Activated naive CD4-positive, alpha-beta T cell treated with anti-CD3 and anti-CD28 coated beads for 36 hours (primary cell): ENCODE results near the gene MYOCD. TPM values are rescaled to one million over a fixed set of nuclear protein-coding genes. Genes with fewer than 3 reads are reported as not detected.

Experiments used
- CTCF ChIA-PET: fragments of 350-600 bp; sonication (Branson Sonifier 250); formaldehyde crosslinking; loops from one replicate; lab custom pipeline; 2021; ENCODE audit warnings: antibody characterized with exemption; lab: Charles Lee
- DNase-seq: peaks from one replicate; pipeline ENCODE4 v3.0.0-alpha.2; 2020
- H3K27ac Mint-ChIP-seq: one replicate; pipeline ENCODE4 v1.8.0; 2021; ENCODE audit warnings: mild to moderate bottlenecking, mixed read lengths
- H3K27me3 Mint-ChIP-seq: one replicate; pipeline ENCODE4 v1.8.0; 2021; ENCODE audit warnings: low read depth, mixed read lengths
- H3K36me3 Mint-ChIP-seq: one replicate; pipeline ENCODE4 v1.8.0; 2021; ENCODE audit warnings: low read depth, mixed read lengths
- H3K4me1 Mint-ChIP-seq: one replicate; pipeline ENCODE4 v1.8.0; 2021; ENCODE audit warnings: low read depth, mixed read lengths
- H3K4me3 Mint-ChIP-seq: one replicate; pipeline ENCODE4 v1.8.0; 2021; ENCODE audit warnings: mild to moderate bottlenecking, moderate library complexity, mixed read lengths
- H3K9me3 Mint-ChIP-seq: one replicate; pipeline ENCODE4 v1.8.0; 2021; ENCODE audit warnings: mixed read lengths
- intact Hi-C: fragments of 100-400 bp; cut with micrococcal nuclease; formaldehyde crosslinking; loops from one replicate; pipeline ENCODE4 v1.15.1; 2023
- total RNA-seq, 2 experiments: library from RNA; stranded (reverse); gene quantifications; one replicate each; pipeline ENCODE4 v1.2.3, GENCODE V29; 2021

MYOCD gene
- total RNA-seq, 2 experiments from 2014 or later: not detected

DNA sequence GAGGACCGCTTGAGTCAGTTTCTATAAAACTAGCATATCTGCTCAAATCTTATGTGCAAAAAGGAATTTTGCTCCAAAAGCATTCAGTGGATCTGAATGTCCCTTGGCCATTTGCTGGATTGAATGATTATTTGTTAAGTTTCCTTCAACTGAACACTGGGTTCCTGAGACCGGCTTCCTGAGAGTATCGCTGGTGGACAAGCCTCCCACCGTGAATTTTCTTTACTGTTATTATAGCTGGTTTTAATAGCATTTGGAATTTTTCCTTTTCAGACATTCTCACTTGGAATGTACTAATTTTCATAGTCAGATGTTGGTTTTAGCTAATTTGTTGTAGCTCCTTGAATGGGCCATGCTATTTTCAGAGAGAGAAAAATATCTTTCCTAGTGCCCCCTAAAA, 9.8 kb upstream of the MYOCD start:
- no peak overlapping the region for H3K27ac Mint-ChIP-seq
- intact Hi-C loops: no loop called here
- no peak for DNase-seq
- CTCF ChIA-PET: no interaction called here
- no peaks in the 10 kb centered on the region for H3K27me3 Mint-ChIP-seq
- H3K4me1 Mint-ChIP-seq: no peaks in the 10 kb centered on the region
- no peak overlapping the region for H3K4me3 Mint-ChIP-seq
- no peaks in the 10 kb centered on the region for H3K9me3 Mint-ChIP-seq
- H3K36me3 Mint-ChIP-seq: no peaks in the 10 kb centered on the region

DNA sequence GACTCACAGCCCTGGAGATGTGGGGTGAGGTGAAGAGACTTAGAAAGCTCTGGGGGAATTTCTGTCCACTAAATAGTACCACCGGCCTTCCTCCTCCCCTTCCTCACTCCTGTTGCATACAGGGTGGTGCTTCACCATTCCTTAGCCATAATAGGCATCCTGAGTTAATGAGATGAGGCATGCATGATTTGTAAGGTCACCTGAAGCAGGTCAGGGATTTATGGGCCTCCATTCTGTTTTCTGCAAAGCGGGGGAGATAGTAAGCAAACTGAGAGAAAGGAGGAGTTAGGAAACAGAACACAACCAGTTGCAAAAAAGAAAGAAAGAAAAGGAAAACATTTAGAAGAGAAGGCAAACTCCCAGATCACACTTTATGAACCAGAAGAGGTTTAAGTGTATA, 9.3 kb upstream of the MYOCD start:
- no peaks in the 10 kb centered on the region for H3K36me3 Mint-ChIP-seq
- H3K27me3 Mint-ChIP-seq: no peaks in the 10 kb centered on the region
- CTCF ChIA-PET: no interaction called here
- intact Hi-C loops: no loop called here
- no peak overlapping the region for H3K27ac Mint-ChIP-seq
- H3K4me3 Mint-ChIP-seq: no peak overlapping the region
- H3K4me1 Mint-ChIP-seq: no peaks in the 10 kb centered on the region
- DNase-seq: no peak
- no peaks in the 10 kb centered on the region for H3K9me3 Mint-ChIP-seq

DNA sequence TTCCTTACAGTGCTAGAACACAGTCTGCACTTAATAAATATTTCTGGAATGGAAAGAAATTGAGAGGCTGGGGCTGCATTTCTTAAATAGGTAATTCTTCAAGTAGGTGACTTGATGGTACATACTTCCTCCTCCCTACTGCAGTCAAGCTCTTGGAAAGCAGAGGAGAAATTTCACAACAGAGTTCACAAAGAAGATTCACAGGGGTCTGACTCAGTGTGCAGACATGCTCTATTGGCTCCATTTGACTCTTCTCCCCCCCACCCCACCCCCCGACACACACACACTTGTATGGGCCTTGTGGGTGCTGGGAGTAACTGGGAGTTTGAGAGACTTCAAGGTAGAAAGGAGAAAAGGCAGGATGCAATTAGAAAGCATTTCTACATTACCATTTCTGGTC, 6.2 kb upstream of the MYOCD start:
- Mint-ChIP-seq H3K27me3 (peaks cover 14% of the 10 kb centered on the region), H3K36me3 (no peaks in the 10 kb centered on the region), H3K4me3 (no peak overlapping the region), H3K27ac (no peak overlapping the region), H3K4me1 (no peaks in the 10 kb centered on the region), H3K9me3 (no peaks in the 10 kb centered on the region)
- DNase-seq: no peak
- intact Hi-C loops: no loop called here
- CTCF ChIA-PET: no interaction called here

DNA sequence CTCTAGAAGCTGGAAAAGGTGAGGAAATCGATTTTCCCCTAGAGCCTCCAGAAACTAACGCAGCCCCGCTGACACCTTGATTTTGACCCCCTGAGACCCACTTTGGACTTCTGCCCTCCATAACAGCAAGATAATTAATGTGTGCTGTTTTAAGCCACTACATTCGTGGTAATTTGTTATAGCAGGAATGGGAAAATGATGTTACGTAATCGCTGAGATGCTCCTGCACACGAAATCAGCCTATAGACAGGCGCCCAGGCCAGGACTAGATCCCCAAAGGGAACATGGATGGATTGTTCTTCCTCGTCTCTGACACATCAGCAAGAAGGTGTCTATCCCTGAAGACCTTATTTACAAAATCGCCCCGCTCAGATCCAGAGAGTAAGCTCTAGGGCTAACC, 1.4 kb upstream of the MYOCD start:
- intact Hi-C loops: no loop called here
- DNase-seq: no peak
- no peaks in the 10 kb centered on the region for H3K9me3 Mint-ChIP-seq
- peaks cover 43% of the 10 kb centered on the region for H3K27me3 Mint-ChIP-seq
- H3K4me1 Mint-ChIP-seq: no peaks in the 10 kb centered on the region
- H3K36me3 Mint-ChIP-seq: no peaks in the 10 kb centered on the region
- H3K27ac Mint-ChIP-seq: no peak overlapping the region
- CTCF ChIA-PET: no interaction called here
- H3K4me3 Mint-ChIP-seq: no peak overlapping the region

DNA sequence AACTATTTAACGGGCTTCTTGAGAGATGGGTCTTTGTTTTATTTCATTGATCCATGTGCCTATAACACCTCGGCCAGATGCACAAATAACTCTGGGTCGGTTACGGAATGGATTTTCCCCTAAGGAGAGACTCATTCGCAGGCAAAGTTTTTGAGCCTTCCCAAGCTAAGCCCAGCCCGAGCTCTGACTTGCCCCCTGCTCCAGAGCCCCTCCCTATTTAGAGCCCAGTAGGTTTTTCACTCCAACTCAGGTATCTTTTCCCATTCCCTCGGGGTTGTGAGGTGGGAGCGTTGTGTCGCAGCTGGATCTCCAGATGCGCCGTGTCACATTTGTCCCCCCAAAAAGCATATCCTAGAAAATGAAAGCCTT, 812 bp upstream of the MYOCD start:
- H3K27me3 Mint-ChIP-seq: peaks cover 46% of the 10 kb centered on the region
- intact Hi-C loops: no loop called here
- H3K4me3 Mint-ChIP-seq: no peak overlapping the region
- H3K9me3 Mint-ChIP-seq: no peaks in the 10 kb centered on the region
- H3K27ac Mint-ChIP-seq: no peak overlapping the region
- CTCF ChIA-PET: no interaction called here
- DNase-seq: no peak
- H3K4me1 Mint-ChIP-seq: no peaks in the 10 kb centered on the region
- H3K36me3 Mint-ChIP-seq: no peaks in the 10 kb centered on the region

DNA sequence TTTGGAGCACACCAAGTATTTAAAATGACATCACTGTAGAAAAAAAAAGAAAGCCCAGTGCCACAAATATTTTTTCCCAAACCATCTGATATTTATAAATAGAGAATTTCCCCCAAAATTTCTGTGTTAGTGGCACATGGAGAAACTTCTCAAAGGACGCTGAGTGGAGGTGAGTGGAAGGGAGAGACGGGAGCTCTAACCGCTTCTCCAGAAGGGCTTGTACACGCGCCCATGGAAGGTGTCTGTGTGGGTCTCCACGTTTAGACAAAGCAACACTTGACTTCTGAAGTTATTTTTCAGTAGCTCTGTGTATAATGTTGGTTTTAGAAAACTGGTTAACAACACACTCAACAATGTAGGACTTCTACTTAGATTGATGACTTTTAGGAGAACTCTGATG, 1.0 kb downstream of the MYOCD start:
- no peak for DNase-seq
- peaks cover 46% of the 10 kb centered on the region for H3K27me3 Mint-ChIP-seq
- intact Hi-C loops: loop anchor here (1.0 kb wide), 1 partner anchor 410 kb away; no protein-coding TSS in a partner anchor
- H3K4me1 Mint-ChIP-seq: no peaks in the 10 kb centered on the region
- CTCF ChIA-PET: no interaction called here
- no peaks in the 10 kb centered on the region for H3K36me3 Mint-ChIP-seq
- H3K27ac Mint-ChIP-seq: no peak overlapping the region
- no peak overlapping the region for H3K4me3 Mint-ChIP-seq
- H3K9me3 Mint-ChIP-seq: no peaks in the 10 kb centered on the region

DNA sequence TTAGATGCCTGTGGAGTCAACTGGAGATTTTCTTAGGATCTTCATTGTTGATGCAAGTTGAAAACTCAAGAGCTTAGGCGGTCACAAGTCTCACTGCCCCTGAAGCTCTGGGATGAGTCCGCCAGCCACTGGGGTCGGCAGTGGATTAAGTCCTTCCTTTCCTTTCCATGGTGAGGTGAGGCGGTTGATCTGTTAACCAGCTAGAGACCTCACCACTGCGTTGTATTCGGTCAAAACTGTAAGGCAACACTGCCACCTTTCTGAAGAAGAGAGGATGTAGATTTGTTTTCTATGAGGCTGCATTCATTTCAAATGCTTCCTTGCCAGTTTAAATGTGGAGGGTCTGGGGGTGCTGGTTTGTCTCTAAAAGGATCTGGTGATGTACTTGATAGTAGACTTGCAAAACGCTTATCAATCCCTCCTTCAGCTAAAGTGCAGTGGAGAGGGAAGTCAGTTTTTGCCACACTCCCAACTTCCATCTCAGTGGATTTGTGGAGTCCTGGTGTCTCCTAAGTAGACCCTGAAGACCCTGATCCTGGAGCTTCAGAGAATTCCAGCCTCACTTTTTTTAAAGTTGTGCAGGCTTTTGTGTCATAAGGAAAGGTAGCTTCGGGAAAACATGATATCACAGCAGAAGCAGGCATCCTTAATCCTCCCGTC, 1.7 kb downstream of the MYOCD start:
- H3K9me3 Mint-ChIP-seq: no peaks in the 10 kb centered on the region
- CTCF ChIA-PET: no interaction called here
- DNase-seq: no peak
- H3K4me1 Mint-ChIP-seq: no peaks in the 10 kb centered on the region
- no peak overlapping the region for H3K27ac Mint-ChIP-seq
- no peaks in the 10 kb centered on the region for H3K36me3 Mint-ChIP-seq
- H3K27me3 Mint-ChIP-seq: peaks cover 41% of the 10 kb centered on the region
- intact Hi-C loops: loop anchor here (1.0 kb wide), 1 partner anchor 411 kb away; no protein-coding TSS in a partner anchor
- no peak overlapping the region for H3K4me3 Mint-ChIP-seq

DNA sequence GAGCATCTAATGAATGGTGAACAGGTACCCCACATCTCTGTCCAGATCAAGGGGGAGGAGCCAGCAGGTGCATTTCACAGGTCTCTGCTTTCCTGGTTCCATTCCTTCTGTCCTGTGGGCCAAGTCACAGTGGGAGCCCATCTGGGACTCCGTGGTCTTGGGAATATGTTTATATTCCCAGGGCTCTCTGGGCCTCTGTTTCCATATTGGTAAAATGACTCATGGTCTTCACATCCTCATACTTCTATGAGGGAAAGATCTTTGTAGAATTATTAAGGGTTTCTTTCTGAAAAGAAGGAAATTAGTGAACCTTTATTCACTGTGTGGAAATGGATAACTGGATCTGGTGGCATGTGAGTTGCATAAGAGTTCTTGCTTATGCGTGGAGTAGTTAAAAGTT, 6.2 kb downstream of the MYOCD start:
- intact Hi-C loops: no loop called here
- H3K4me3 Mint-ChIP-seq: no peak overlapping the region
- H3K36me3 Mint-ChIP-seq: no peaks in the 10 kb centered on the region
- no peak for DNase-seq
- no peaks in the 10 kb centered on the region for H3K4me1 Mint-ChIP-seq
- CTCF ChIA-PET: no interaction called here
- no peak overlapping the region for H3K27ac Mint-ChIP-seq
- peaks cover 14% of the 10 kb centered on the region for H3K27me3 Mint-ChIP-seq
- H3K9me3 Mint-ChIP-seq: no peaks in the 10 kb centered on the region

DNA sequence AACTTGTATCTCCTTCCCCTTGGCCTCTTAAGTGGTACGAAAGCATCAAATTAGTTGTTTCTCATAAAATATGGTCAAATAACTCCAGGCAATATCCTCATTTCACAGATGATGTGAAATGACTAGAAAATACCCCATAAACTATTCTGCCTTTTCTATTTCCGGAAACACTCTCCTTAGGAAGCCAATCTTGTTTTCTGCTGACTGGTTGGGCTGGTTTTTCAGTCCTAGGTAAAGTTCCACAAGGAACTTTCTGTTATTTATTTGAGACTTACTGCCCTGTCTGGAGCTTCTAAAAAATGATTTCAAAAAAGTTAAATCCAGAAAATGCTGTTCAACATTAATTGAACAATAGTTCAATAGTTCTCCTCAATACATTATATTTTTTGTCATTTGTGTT, 7.3 kb downstream of the MYOCD start:
- intact Hi-C loops: no loop called here
- H3K4me1 Mint-ChIP-seq: no peaks in the 10 kb centered on the region
- H3K27me3 Mint-ChIP-seq: peaks cover 11% of the 10 kb centered on the region
- no peaks in the 10 kb centered on the region for H3K9me3 Mint-ChIP-seq
- no peak overlapping the region for H3K4me3 Mint-ChIP-seq
- no peak for DNase-seq
- H3K27ac Mint-ChIP-seq: no peak overlapping the region
- no peaks in the 10 kb centered on the region for H3K36me3 Mint-ChIP-seq
- CTCF ChIA-PET: no interaction called here

DNA sequence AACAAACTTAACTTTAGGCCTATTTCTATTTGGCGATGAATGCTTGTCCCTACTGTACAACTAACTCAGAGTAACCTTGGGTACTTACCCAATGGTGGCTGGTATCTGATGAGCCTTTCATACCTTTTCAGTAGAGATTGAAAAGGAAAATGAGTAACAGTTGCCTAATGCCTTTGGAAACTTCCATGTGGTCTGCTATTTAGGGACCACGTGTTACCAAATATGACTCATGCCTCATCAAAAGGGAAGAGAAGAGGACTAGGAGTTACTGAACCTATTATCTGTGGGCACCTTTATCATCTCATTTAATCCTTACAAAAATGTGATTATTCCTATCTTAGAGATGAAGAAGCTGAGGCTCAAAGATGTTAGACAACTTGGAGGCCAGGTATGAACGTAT, 8.1 kb downstream of the MYOCD start:
- DNase-seq: no peak
- Mint-ChIP-seq H3K9me3 (no peaks in the 10 kb centered on the region), H3K4me1 (no peaks in the 10 kb centered on the region), H3K27me3 (peaks cover 8% of the 10 kb centered on the region), H3K27ac (no peak overlapping the region), H3K4me3 (no peak overlapping the region), H3K36me3 (no peaks in the 10 kb centered on the region)
- CTCF ChIA-PET: no interaction called here
- intact Hi-C loops: no loop called here

DNA sequence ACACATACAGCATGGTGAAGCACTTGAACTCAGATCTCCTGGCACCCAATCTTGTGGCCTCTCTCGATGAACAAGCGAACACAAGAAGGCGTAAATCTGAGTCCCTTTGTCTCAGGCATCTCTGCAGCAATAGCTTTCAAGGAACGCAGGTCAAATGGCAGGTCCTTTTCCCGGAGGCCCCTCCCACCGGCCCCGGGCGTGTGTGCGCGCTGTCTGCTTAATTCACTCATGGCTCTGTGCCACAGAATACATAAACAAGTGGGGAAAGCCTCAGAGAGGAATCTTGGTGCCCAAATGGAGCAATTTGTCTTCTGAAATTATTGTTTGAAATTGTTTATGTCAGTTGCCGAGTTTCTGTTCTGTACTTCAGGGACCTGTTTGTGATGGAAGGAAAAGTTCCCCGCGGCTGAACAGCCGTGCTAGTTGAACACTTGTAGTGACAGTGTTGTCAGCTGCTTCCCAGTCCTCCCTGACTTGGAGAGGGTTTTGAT, 14.8 kb downstream of the MYOCD start:
- Mint-ChIP-seq H3K9me3 (no peaks in the 10 kb centered on the region), H3K36me3 (no peaks in the 10 kb centered on the region), H3K4me1 (no peaks in the 10 kb centered on the region), H3K4me3 (no peak overlapping the region), H3K27ac (no peak overlapping the region), H3K27me3 (no peaks in the 10 kb centered on the region)
- CTCF ChIA-PET: no interaction called here
- intact Hi-C loops: no loop called here
- DNase-seq: no peak

DNA sequence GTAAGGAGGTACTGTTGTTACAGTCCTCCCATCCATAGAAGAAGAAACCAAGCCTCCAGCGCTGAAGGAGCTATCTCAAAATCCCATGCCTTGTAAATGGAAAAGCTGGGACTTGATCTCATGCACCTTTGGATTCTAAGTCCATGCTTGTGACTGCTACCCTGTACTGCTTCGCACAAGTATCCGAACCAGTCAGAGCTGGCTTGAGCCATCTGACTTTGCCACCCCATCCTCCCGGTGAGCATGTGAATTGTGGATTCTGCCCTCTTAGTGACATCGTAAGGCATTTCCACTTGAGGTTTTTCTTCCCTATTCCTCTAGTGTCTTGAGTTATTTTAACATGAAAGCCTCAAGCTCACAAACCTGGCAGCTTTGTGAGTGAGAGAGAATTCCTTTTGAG, 15.3 kb downstream of the MYOCD start:
- intact Hi-C loops: no loop called here
- CTCF ChIA-PET: no interaction called here
- Mint-ChIP-seq H3K4me1 (no peaks in the 10 kb centered on the region), H3K9me3 (no peaks in the 10 kb centered on the region), H3K27ac (no peak overlapping the region), H3K4me3 (no peak overlapping the region), H3K36me3 (no peaks in the 10 kb centered on the region), H3K27me3 (no peaks in the 10 kb centered on the region)
- DNase-seq: no peak

DNA sequence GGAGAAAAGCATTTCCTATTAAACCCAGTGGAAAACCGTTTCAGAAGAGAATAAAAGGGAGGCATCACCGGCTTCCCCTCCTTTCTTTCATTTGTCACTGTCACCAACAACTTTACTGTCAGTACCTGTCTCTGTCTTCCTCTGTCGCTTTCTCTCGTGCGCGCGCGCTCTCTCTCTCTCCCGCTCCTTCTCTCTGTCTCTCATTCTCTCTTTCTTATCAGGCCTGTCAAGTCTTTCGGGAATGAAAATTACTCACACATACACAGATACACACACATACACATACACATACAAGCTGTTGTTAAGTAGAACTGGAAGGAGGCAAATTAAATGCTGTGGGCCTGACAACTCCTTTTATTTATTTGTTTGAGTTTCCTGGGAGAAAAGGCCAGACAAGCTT, 17.6 kb downstream of the MYOCD start:
- H3K27ac Mint-ChIP-seq: no peak overlapping the region
- intact Hi-C loops: no loop called here
- no peaks in the 10 kb centered on the region for H3K9me3 Mint-ChIP-seq
- H3K36me3 Mint-ChIP-seq: no peaks in the 10 kb centered on the region
- no peaks in the 10 kb centered on the region for H3K4me1 Mint-ChIP-seq
- no peaks in the 10 kb centered on the region for H3K27me3 Mint-ChIP-seq
- no peak overlapping the region for H3K4me3 Mint-ChIP-seq
- CTCF ChIA-PET: no interaction called here
- no peak for DNase-seq
